K562 (cell line): Measurements from ENCODE around the gene NTRK3. TPM values are rescaled to one million over a fixed set of nuclear protein-coding genes. Genes with fewer than 3 reads are reported as not detected.

Experiments
- ATAC-seq: fragments of 200-7000 bp; cut with Tn5 transposase; 3 replicates; pipeline ENCODE4 v1.9.1; 2020; ENCODE audit warnings: moderate library complexity
- BruUV-seq: library from RNA; stranded (reverse); fragments of 400-500 nt; replicated peaks from 2 replicates; lab custom pipeline; 2021; lab: Mats Ljungman, UMichigan
- CTCF ChIA-PET: fragments of 300-600 bp; formaldehyde crosslinking; extraction: SDS; loops from one replicate; lab custom pipeline; 2021; ENCODE audit warnings: low intra/inter-chr PET ratio; lab: Yijun Ruan, JAX
- POLR2A ChIA-PET: fragments of 300-600, 350-650 bp; sonication (Branson Sonifier 250); formaldehyde crosslinking; extraction: SDS; loops from one replicate; lab custom pipeline; 2021; ENCODE audit warnings: antibody characterized with exemption, inconsistent platforms; lab: Yijun Ruan, JAX
- DNase-seq, 4 experiments: peaks; one replicate each; pipeline versions ENCODE4 v3.0.0 to v3.0.0-alpha.2; 2011 to 2018; ENCODE audit warnings: low spot score in 3 of 4, mixed read lengths in 3 of 4; ENCODE audit errors: extremely low read depth in 1 of 4
- FAIRE-seq: peaks from 2 replicates; lab custom pipeline; 2011; peaks lifted over from hg19 to GRCh38; lab: Jason Lieb, UNC
- H2AFZ ChIP-seq: 2 replicates; pipeline ENCODE4 v1.6.0; 2011; ENCODE audit warnings: low read depth, low read length, control low read depth, inconsistent platforms
- H3K27ac ChIP-seq: fragments of 200-600 bp; 3 replicates; pipeline ENCODE4 v1.8.0; 2011; ENCODE audit warnings: low read depth, mild to moderate bottlenecking, control low read depth, inconsistent platforms, low read length, moderate library complexity, mixed read lengths; ENCODE audit errors: extremely low read depth
- H3K27me3 ChIP-seq, 2 experiments: fragments of 300-600 bp in 1 of 2; 2 replicates in 1 of 2; 3 replicates in 1 of 2; pipeline versions ENCODE4 v1.6.0 to v1.8.0; 2011; ENCODE audit warnings: inconsistent platforms in 2 of 2, low read length in 2 of 2, mild to moderate bottlenecking in 1 of 2, mixed read lengths in 1 of 2, moderate library complexity in 1 of 2; ENCODE audit not compliant: control insufficient read depth in 2 of 2, insufficient read depth in 2 of 2
- H3K36me3 ChIP-seq: fragments of 300-600 bp; 3 replicates; pipeline ENCODE4 v1.8.0; 2011; ENCODE audit warnings: mild to moderate bottlenecking, low read length, inconsistent platforms; ENCODE audit not compliant: control insufficient read depth, insufficient read depth
- H3K4me1 ChIP-seq, 2 experiments: fragments of 200-600 bp in 1 of 2; replicated peaks in 1 of 2; 2 replicates in 1 of 2; 3 replicates in 1 of 2; pipeline versions ENCODE4 v1.5.1 to v1.8.0; 2011; ENCODE audit warnings: inconsistent platforms in 2 of 2, low read length in 2 of 2, mild to moderate bottlenecking in 1 of 2, mixed read lengths in 1 of 2, moderate library complexity in 1 of 2; ENCODE audit not compliant: control insufficient read depth in 2 of 2, insufficient read depth in 2 of 2
- H3K4me2 ChIP-seq: 2 replicates; pipeline ENCODE4 v1.6.1; 2011; ENCODE audit warnings: low read length, control low read depth, inconsistent platforms, mixed read lengths; ENCODE audit not compliant: insufficient read depth
- H3K4me3 ChIP-seq: fragments of 200-600 bp; sonication (generic), shearing (Covaris generic); 2 replicates; pipeline ENCODE4 v1.5.1; 2016; ENCODE audit warnings: control low read depth, inconsistent platforms
- H3K79me2 ChIP-seq: fragments of 200-600 bp; 3 replicates; pipeline ENCODE4 v1.8.0; 2011; ENCODE audit warnings: low read length, inconsistent platforms; ENCODE audit not compliant: control insufficient read depth, insufficient read depth
- H3K9ac ChIP-seq, 2 experiments: 2 replicates each; pipeline versions ENCODE4 v1.6.0 to v1.6.1; 2011; ENCODE audit warnings: low read depth in 2 of 2, low read length in 2 of 2, control low read depth in 1 of 2, inconsistent platforms in 1 of 2, mild to moderate bottlenecking in 1 of 2, mixed read lengths in 1 of 2; ENCODE audit not compliant: insufficient read depth in 1 of 2
- H3K9me1 ChIP-seq: one replicate; pipeline ENCODE4 v1.6.0; 2011; ENCODE audit warnings: inconsistent platforms, mild to moderate bottlenecking, low read length, moderate library complexity; ENCODE audit not compliant: control insufficient read depth, insufficient read depth
- H3K9me3 ChIP-seq: replicated peaks from 2 replicates; pipeline ENCODE4 v1.5.1; 2011; ENCODE audit warnings: low read depth, low read length, inconsistent platforms; ENCODE audit not compliant: control insufficient read depth, insufficient read depth
- H4K20me1 ChIP-seq: replicated peaks from 2 replicates; pipeline ENCODE4 v1.6.1; 2011; ENCODE audit warnings: low read length, inconsistent platforms, mixed read lengths; ENCODE audit not compliant: control insufficient read depth, insufficient read depth
- KDM4B ChIP-seq, 2 experiments: fragments of 450-650 bp in 1 of 2; sonication (generic) in 1 of 2; IDR thresholded peaks; 2 replicates each; pipeline ENCODE4 v1.6.1; 2016 to 2017; ENCODE audit warnings: borderline replicate concordance in 2 of 2, antibody characterized with exemption in 1 of 2, low read depth in 1 of 2, mild to moderate bottlenecking in 1 of 2
- NR2F6 ChIP-seq: fragments of 450-650 bp; formaldehyde crosslinking; IDR thresholded peaks from 2 replicates; pipeline ENCODE4 v1.4.0; 2020; ENCODE audit warnings: mild to moderate bottlenecking
- ZNF316 ChIP-seq: fragments of 450-650 bp; IDR thresholded peaks from 2 replicates; pipeline ENCODE4 v1.6.1; 2016
- ZNF445 ChIP-seq: fragments of 250-450 bp; sonication (Bioruptor Pico); IDR thresholded peaks from 2 replicates; pipeline ENCODE4 v1.4.0; 2020; ENCODE audit warnings: low read depth, mild to moderate bottlenecking, moderate library complexity
- WGBS: fragments of 100-300 bp; shearing (Covaris generic); methylation state at CpG from one replicate; pipeline ENCODE4 v1.1.6; 2016; ENCODE audit warnings: low coverage, mixed read lengths; ENCODE audit not compliant: insufficient coverage; ENCODE audit errors: missing lambda C conversion rate; 5-methylcytosine and 5-hydroxymethylcytosine counted together
- in situ Hi-C: fragments of 300-500 bp; cut with MboI; formaldehyde crosslinking; loops from 4 replicates; pipeline ENCODE4 v1.15.0; 2018; ENCODE audit warnings: inconsistent platforms, mixed read lengths
- intact Hi-C: fragments of 100-400 bp; cut with micrococcal nuclease; formaldehyde crosslinking; loops from 2 replicates; pipeline ENCODE4 v1.14.2; 2022
- polyA plus RNA-seq, 8 experiments: library from polyadenylated mRNA; depleted of rRNA in 4 of 8; stranded (reverse) in 5 of 8; unstranded in 3 of 8; fragments of >200 nt; fragmentation: Nextera tagmentation in 2 of 8; fragmentation: Illumina TruSeq in 1 of 8; extraction: Ambion mirVana in 2 of 8; extraction: Trizol in 1 of 8; gene quantifications; 2 replicates each; pipeline versions ENCODE4 v1.2.1 to v1.2.3, GENCODE V29; 2011 to 2014; ENCODE audit warnings: inconsistent platforms in 1 of 8, missing spikeins in 1 of 8
- total RNA-seq, 7 experiments: library from RNA; depleted of rRNA in 6 of 7; stranded (reverse); fragments of >200 nt in 6 of 7; fragmentation: Illumina TruSeq in 2 of 7; extraction: Trizol in 2 of 7; gene quantifications; 2 replicates each; pipeline versions ENCODE4 v1.2.1 to v1.2.3, GENCODE V29; 2011 to 2021; ENCODE audit warnings: low replicate concordance in 1 of 7
- TF ChIP-seq, protein P1 (sequence below): fragments of 200-800 bp; sonication (Bioruptor generic); IDR thresholded peaks from 2 replicates; pipeline ENCODE4 v1.6.1; 2017; ENCODE audit warnings: missing genetic modification characterization, missing compliant biosample characterization
- TF ChIP-seq, protein P2 (sequence below), 2 experiments: IDR thresholded peaks in 1 of 2; conservative IDR thresholded peaks in 1 of 2; 2 replicates each; pipeline ENCODE4 v1.6.1; 2016; ENCODE audit warnings: low read depth in 2 of 2, mild to moderate bottlenecking in 1 of 2, missing compliant biosample characterization in 1 of 2, missing genetic modification characterization in 1 of 2, moderate library complexity in 1 of 2
- TF ChIP-seq, protein P3 (sequence below): fragments of 250-450 bp; sonication (Bioruptor Pico); IDR thresholded peaks from 2 replicates; pipeline ENCODE4 v1.8.0; 2021; ENCODE audit warnings: mild to moderate bottlenecking, moderate library complexity
- TF ChIP-seq, protein P4 (sequence below), 3 experiments: fragments of 200-800 bp in 1 of 3; fragments of 250-450 bp in 1 of 3; fragments of 450-650 bp in 1 of 3; sonication (Bioruptor Pico) in 1 of 3; sonication (Bioruptor generic) in 1 of 3; formaldehyde crosslinking in 1 of 3; IDR thresholded peaks; 2 replicates each; pipeline versions ENCODE4 v1.6.1 to v1.8.0; 2016 to 2022; ENCODE audit warnings: mild to moderate bottlenecking in 2 of 3, missing genetic modification characterization in 2 of 3, missing compliant biosample characterization in 1 of 3, moderate library complexity in 1 of 3
- TF ChIP-seq, protein P5 (sequence below): sonication (generic); formaldehyde crosslinking; IDR thresholded peaks from 2 replicates; pipeline ENCODE4 v1.8.0; 2022; ENCODE audit warnings: missing genetic modification reagents, mild to moderate bottlenecking, borderline replicate concordance

The NTRK3 gene
- total and polyA plus RNA-seq, 9 of the 15 experiments (the other 6 are each of a cell fraction or from before 2014, with no cell fraction given), result 0.11 to 0.13 TPM; not detected in 7

DNA sequence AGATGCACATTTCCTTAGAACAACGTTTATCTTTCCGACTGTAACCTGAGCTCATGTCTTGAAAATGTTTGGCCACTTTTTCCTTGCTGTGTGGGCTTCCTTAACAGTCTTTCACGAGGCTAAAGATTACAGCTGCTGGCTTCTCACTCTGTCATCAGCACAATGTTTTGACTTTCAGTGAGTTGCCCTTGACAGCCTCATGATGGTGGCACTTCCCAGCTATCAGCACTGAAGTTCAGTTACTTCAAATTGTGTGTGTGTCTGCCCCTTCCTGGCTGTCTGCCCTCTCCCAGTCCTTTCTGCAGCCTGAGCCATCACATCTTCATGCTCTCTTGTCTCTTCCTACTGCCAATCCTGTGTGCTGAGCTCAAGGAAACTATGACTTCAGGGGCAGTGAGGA is 152.2 kb downstream of the NTRK3 start (continued):
- TF ChIP-seq, protein P1, sequence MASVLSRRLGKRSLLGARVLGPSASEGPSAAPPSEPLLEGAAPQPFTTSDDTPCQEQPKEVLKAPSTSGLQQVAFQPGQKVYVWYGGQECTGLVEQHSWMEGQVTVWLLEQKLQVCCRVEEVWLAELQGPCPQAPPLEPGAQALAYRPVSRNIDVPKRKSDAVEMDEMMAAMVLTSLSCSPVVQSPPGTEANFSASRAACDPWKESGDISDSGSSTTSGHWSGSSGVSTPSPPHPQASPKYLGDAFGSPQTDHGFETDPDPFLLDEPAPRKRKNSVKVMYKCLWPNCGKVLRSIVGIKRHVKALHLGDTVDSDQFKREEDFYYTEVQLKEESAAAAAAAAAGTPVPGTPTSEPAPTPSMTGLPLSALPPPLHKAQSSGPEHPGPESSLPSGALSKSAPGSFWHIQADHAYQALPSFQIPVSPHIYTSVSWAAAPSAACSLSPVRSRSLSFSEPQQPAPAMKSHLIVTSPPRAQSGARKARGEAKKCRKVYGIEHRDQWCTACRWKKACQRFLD, result no peak
- TF ChIP-seq NR2F6 (CRISPR knock-in tag), result no peak
- no peak for TF ChIP-seq ZNF316
- no peak for TF ChIP-seq KDM4B (IDR thresholded peaks at IDR 0.05; ENCODE audit: borderline replicate concordance in 2 of 2, low read depth in 1 of 2)
- no peak for TF ChIP-seq ZNF445 (CRISPR knock-in tag)

DNA sequence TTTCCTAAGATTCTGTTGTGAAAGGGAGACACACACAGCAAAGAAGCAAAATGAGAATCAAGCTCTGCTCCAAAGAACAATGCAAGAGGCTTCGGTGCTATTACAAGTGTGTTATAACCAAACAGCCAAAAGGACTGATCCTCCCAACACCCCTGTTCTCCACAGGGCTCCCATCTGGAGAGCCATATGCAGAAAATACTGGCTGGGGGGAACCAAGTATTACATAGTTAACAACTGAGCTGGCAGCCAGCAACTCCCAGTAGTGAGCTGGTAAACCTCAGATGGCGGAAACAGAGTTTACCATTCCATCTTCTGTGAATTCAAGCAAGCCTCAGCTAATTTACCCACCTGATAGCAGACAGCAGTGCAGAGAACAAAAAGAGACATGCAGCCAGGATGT is 156.4 kb downstream of the NTRK3 start:
- H3K4me1 ChIP-seq, result no peaks in the 10 kb centered on the region
- POLR2A ChIA-PET, result interaction anchor here (0.6 to 1.3 kb wide), 3 partner anchors 10 to 1346 kb away, joined by 3 to 4 read pairs (median 4); no protein-coding TSS in a partner anchor
- H3K9me3 ChIP-seq, result no peaks in the 10 kb centered on the region
- 0 out of 5 replicates have a peak, but pooled peaks cover 0 to 3% of the 10 kb centered on the region in 2 experiments for H3K27me3 ChIP-seq
- BruUV-seq, result no TSS peak
- H3K9me1 ChIP-seq, result no peaks in the 10 kb centered on the region
- intact Hi-C loops (no loop called here), in situ Hi-C loops (no loop called here)
- CTCF ChIA-PET, result no interaction called here
- no peak overlapping the region for H2AFZ ChIP-seq
- H3K27ac ChIP-seq, result no peak overlapping the region
- no peak overlapping the region for H3K4me3 ChIP-seq
- H3K36me3 ChIP-seq, result no peaks in the 10 kb centered on the region
- FAIRE-seq (no peak), DNase-seq (no peak), ATAC-seq (no peak)
- 0% methylated on average over 2 of the region's 2 CpGs for WGBS
- H3K79me2 ChIP-seq, result no peaks in the 10 kb centered on the region
- H4K20me1 ChIP-seq, result no peaks in the 10 kb centered on the region
- H3K9ac ChIP-seq, result no peak overlapping the region
- H3K4me2 ChIP-seq, result no peak overlapping the region
- TF ChIP-seq, protein P2, sequence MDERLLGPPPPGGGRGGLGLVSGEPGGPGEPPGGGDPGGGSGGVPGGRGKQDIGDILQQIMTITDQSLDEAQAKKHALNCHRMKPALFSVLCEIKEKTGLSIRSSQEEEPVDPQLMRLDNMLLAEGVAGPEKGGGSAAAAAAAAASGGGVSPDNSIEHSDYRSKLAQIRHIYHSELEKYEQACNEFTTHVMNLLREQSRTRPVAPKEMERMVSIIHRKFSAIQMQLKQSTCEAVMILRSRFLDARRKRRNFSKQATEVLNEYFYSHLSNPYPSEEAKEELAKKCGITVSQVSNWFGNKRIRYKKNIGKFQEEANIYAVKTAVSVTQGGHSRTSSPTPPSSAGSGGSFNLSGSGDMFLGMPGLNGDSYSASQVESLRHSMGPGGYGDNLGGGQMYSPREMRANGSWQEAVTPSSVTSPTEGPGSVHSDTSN (CRISPR knock-in tag; IDR thresholded peaks at IDR 0.05; ENCODE audit: low read depth), result no peak
- TF ChIP-seq, protein P2 (tag; conservative IDR thresholded peaks at IDR 0.05; ENCODE audit: low read depth), result no peak
- TF ChIP-seq, protein P3, sequence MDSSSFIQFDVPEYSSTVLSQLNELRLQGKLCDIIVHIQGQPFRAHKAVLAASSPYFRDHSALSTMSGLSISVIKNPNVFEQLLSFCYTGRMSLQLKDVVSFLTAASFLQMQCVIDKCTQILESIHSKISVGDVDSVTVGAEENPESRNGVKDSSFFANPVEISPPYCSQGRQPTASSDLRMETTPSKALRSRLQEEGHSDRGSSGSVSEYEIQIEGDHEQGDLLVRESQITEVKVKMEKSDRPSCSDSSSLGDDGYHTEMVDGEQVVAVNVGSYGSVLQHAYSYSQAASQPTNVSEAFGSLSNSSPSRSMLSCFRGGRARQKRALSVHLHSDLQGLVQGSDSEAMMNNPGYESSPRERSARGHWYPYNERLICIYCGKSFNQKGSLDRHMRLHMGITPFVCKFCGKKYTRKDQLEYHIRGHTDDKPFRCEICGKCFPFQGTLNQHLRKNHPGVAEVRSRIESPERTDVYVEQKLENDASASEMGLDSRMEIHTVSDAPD, result no peak
- TF ChIP-seq, protein P4, sequence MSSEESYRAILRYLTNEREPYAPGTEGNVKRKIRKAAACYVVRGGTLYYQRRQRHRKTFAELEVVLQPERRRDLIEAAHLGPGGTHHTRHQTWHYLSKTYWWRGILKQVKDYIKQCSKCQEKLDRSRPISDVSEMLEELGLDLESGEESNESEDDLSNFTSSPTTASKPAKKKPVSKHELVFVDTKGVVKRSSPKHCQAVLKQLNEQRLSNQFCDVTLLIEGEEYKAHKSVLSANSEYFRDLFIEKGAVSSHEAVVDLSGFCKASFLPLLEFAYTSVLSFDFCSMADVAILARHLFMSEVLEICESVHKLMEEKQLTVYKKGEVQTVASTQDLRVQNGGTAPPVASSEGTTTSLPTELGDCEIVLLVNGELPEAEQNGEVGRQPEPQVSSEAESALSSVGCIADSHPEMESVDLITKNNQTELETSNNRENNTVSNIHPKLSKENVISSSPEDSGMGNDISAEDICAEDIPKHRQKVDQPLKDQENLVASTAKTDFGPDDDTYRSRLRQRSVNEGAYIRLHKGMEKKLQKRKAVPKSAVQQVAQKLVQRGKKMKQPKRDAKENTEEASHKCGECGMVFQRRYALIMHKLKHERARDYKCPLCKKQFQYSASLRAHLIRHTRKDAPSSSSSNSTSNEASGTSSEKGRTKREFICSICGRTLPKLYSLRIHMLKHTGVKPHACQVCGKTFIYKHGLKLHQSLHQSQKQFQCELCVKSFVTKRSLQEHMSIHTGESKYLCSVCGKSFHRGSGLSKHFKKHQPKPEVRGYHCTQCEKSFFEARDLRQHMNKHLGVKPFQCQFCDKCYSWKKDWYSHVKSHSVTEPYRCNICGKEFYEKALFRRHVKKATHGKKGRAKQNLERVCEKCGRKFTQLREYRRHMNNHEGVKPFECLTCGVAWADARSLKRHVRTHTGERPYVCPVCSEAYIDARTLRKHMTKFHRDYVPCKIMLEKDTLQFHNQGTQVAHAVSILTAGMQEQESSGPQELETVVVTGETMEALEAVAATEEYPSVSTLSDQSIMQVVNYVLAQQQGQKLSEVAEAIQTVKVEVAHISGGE (CRISPR knock-in tag; IDR thresholded peaks at IDR 0.05), result no peak
- TF ChIP-seq, protein P5, sequence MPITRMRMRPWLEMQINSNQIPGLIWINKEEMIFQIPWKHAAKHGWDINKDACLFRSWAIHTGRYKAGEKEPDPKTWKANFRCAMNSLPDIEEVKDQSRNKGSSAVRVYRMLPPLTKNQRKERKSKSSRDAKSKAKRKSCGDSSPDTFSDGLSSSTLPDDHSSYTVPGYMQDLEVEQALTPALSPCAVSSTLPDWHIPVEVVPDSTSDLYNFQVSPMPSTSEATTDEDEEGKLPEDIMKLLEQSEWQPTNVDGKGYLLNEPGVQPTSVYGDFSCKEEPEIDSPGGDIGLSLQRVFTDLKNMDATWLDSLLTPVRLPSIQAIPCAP, result no peak
